Endometrium (tissue), 2 donors: ENCODE results near the gene VCL.
"Not testable (repeated sequence)": the region's sequence is repeated elsewhere in the genome, so short reads cannot be mapped to it uniquely, and the experiment has no call there.

ENCODE experiments used
- FAIRE-seq: peaks from 2 replicates; lab custom pipeline; 2012; peaks lifted over from hg19 to GRCh38; lab: Jason Lieb, UNC
- donor health status: control.
- donor health status: control.

Gene VCL

DNA sequence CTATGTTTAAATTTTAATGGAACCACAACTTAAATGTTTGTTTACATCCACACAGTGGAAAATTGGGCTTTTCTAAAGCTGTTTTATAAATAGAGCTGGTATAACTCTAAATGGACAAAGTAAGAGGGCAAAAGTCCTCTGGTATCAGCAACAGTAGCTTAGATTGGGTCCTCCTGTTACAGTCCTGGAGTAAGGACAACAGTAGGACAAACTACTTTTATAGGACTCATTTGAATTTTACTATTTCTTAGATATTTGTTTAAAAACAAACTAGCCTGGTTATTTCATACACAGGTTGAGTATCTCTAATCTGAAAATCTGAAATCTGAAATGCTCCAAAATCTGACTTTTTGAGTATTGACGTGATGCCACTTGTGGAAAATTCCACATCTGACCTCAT is 8.4 kb downstream of the VCL start:
- no peak for FAIRE-seq

GRCh38 chr10:74008212-74008731 is 10.4 kb downstream of the VCL start:
- peak; percentile 82 for FAIRE-seq

DNA sequence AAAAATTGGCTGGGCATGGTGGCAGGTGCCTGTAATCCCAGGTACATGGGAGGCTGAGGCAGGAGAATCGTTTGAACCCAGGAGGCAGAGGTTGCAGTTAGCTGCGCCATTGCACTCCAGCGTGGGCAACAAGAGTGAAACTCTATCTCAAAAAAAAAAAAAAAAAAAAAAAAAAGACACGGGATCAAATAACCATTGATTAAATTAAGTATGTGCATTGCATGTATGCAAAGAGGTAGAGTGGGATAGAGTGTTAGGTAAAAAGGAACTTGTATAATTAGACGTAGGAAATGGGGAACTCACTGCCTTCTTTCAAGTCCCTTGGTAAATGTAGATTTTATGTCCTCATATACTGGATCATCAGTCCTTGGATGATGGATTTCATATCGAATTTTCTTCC is 13.1 kb downstream of the VCL start:
- no peak for FAIRE-seq

- no peak for FAIRE-seq
These were observed 13.9 kb downstream of the VCL start for GRCh38 chr10:74011770-74012169.

GRCh38 chr10:74012480-74012879 is 14.6 kb downstream of the VCL start:
- no peak for FAIRE-seq

DNA sequence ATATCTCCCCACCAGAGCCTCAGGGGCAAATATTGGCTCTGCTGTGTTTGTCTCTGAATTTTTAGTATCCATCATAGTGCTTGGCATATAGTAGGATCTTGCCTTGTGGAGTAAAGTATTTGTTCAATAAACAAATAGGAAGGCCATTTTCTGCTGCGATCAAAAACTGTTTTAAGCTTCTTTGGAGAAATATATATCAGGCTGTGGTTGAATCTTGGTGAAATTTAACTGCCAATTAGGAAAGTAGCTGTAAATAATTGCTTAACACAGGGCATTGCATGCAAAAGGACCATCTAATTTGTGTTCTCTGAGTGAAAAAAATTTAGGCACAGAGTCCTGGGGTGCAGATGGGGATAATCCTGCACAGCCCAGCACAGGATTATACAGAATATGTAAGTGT is 15.1 kb downstream of the VCL start:
- FAIRE-seq = no peak

- not testable (repeated sequence) for FAIRE-seq
These were observed 16.7 kb downstream of the VCL start for GRCh38 chr10:74014574-74014973.

GRCh38 chr10:74018241-74018640 is 20.3 kb downstream of the VCL start:
- no peak for FAIRE-seq

- FAIRE-seq = no peak
These were observed 23.5 kb downstream of the VCL start for GRCh38 chr10:74021248-74022055.

DNA sequence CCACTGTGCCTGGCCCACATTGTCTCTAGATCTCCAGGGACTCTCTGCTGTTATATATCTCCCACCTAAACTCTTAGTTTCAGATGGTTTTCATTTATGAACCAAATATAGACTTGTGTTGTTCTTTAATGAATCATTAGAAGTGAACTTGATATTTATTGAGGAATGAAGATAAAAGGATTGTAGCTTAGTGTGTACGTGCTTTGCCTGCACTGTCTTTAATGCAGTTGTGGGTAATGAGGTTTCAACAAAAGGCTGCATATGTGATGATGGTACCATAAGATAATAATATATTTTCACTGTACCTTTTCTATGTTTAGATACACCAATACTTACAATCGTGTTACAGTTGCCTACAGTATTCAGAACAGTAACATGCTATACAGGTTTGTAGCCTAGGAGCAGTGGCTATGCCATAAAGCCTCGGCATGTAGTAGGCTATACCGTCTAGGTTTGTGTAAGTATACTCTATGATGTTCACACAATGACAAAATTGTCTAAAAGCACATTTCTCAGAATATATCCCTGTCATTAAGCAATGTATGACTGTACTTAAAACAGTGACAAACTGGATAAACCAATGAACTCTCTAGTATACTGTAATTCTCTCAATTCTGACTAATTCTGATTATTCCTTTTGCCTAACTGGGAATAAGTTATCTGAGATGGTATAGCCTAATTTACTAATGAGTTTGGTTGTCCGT is 25.2 kb downstream of the VCL start:
- no peak for FAIRE-seq

DNA sequence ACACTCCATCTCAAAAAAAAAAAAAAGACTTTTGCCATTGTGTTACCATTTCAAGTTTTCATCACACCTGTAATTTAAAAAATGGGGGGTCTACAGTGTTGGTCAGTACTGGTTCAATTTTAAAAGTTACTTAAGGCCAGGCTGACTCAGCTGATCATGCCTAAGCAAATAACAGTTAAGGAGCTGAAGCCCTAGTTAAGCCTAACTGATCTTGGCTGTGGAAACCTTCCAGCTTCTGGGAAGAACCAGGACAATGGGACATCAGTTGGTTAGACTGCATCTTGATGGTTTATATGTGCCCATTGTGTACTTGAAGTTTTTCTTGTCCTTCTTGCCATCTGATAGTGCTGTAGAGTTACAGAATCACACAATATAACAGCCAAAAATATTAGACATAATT is 26.7 kb downstream of the VCL start:
- no peak for FAIRE-seq

DNA sequence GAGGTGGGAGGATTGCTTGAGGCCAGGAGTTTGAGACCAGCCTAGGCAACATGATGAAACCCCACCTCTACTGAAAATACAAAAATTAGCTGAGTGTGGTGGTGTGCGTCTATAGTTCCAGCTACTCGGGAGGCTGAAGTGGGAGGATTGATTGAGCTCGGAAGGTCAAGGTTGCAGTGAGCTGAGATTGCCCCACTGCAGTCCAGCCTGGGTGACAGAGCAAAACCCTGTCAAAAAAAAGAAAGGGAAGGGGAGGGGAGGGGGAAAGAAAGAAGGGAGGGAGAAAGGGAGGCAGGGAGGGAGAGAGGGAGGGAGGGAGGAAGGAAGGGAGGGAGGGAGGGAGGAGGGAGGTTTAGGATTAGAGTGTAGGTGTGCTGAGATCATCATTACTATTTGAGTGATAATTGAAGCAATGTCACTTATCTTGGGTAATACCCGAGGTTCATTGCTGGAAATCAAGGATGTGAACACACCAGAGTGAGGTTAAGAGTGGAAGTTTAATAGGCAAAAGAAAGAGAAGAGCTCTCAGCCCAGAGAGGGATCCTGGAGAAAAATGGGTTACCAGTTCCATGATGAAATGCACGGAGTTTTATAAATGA is 27.6 kb downstream of the VCL start:
- FAIRE-seq = no peak

- no peak for FAIRE-seq
These were observed 28.6 kb downstream of the VCL start for GRCh38 chr10:74026428-74027015.

- no peak for FAIRE-seq
These were observed 29.8 kb downstream of the VCL start for GRCh38 chr10:74027702-74028101.

DNA sequence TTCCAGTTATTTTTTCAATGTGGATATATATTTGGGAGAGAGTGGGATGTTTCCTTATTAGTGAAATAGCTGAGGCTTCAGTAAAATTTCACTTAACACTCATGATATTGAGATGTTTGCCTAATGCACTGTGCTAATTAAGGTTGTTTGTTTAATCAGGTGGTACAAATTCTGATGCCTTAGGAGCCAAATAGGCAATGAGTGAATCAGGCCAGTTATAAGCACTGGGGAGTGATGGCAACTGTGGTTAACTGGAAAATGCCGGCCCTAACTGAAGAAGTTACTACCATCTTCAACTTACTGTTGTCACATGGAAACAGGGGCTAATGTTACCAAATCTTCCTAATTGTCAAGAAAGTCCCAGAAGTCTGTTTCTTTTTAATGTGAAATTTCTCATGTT is 32.0 kb downstream of the VCL start:
- FAIRE-seq = no peak

DNA sequence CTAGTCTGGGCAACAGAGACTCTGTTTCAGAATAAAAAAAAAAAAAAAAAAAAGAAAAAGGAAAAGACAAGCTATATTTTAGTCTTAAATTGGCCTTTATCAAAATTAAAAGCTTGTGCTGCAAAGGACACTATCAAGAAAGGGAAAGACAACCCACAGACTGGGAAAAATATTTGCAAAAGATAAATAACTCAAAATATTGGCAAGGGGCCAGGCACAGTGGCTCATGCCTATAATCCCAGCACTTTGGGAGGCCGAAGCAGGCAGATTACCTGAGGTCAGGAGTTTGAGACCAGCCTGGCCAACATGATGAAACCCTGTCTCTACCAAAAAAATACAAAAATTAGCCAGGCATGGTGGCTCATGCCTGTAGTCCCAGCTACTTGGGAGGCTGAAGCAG is 34.3 kb downstream of the VCL start:
- FAIRE-seq = not testable (repeated sequence)

GRCh38 chr10:74032900-74033655 is 35.2 kb downstream of the VCL start:
- FAIRE-seq = no peak

- FAIRE-seq = no peak
These were observed 35.8 kb downstream of the VCL start for GRCh38 chr10:74033702-74034101.

DNA sequence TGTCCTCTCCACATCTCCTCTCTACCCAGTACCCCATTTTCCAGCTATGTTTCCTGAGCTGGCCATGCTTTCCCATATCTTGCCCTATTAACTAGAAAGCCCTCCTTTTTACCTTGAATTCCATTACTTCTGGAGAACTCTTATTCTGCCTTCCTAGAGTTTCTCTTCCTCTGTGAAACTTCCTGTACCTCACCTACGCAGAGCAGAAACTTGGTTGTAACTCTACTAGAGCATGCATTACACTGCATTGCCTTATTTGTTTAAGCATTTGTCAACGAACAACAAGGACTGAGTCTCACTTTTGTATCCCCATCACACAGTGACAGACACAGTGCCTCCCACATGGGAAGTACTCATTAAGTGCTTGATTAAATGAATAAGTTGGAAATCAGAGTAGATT is 36.4 kb downstream of the VCL start:
- no peak for FAIRE-seq

- no peak for FAIRE-seq
These were observed 37.4 kb downstream of the VCL start for GRCh38 chr10:74035303-74035702.

DNA sequence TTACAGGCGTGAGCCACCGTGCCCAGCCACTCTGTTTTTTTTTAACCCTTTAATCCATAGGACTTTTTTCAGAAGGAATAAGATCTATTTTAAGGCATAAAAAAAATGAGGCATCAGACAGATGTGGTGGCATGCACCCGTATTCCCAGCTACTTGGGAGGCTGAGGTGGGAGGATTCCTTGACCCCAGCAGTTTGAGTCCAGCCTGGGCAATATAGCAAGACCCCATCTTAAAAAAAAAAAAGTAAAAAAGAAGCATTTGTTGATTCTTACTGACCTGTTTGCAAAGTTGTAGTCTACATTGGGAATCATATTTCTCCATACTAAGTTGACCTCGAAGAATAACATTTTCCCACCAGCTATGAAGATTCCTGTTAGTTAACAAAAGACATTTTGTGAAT is 38.6 kb downstream of the VCL start:
- FAIRE-seq = no peak

DNA sequence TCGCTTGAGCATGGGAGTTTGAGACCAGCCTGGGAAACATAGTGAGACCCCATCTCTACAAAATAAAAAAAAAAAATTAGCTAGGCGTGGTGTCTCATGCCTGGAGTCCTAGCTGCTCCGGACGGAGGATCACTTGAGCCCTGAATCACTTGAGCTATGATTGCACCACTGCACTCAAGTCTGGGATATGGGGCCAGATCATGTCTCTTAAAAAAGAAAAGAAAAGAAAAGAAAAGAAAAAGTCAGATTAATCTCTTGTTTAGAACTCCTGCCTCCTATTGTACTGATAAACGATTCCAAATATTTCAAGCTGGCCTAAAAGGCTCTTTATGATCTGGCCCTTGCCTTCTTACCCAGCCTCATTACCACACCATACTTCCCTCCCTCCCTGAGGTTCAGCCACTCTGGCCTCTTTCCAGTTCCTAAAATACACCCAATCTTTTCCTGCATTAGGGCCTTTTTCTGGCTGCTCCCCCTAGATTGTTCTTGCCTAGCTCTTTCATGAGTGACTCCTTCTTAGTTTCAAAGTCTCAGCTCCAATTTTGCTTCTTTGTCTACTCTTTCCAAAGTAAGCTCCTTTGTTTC is 41.7 kb downstream of the VCL start:
- no peak for FAIRE-seq
